Measurements from ENCODE around the gene BTN1A1.

Gene BTN1A1

DNA sequence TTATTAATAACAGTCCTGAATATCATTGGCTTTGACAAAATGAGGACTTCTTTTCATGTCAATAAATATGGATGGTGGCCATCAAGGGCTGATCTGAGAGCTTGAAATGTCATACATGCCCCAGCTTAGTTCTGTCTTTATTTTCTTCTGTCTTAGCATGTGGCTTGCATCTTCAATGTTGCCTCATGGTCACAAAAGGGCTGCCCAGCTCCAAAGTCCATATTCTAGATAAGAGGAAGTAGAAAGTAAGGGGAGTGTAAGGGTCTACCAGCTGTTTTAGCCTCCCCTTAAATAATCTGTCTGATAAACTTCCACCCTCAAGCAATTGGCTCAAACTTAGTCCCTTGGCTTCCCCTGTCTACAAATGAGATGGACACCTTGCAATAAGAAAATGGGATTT, 28.1 kb upstream of the BTN1A1 start:
- DNase-seq (ENCODE audit: low read depth) = no peak
- TF ChIP-seq, protein P1, sequence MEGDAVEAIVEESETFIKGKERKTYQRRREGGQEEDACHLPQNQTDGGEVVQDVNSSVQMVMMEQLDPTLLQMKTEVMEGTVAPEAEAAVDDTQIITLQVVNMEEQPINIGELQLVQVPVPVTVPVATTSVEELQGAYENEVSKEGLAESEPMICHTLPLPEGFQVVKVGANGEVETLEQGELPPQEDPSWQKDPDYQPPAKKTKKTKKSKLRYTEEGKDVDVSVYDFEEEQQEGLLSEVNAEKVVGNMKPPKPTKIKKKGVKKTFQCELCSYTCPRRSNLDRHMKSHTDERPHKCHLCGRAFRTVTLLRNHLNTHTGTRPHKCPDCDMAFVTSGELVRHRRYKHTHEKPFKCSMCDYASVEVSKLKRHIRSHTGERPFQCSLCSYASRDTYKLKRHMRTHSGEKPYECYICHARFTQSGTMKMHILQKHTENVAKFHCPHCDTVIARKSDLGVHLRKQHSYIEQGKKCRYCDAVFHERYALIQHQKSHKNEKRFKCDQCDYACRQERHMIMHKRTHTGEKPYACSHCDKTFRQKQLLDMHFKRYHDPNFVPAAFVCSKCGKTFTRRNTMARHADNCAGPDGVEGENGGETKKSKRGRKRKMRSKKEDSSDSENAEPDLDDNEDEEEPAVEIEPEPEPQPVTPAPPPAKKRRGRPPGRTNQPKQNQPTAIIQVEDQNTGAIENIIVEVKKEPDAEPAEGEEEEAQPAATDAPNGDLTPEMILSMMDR (conservative IDR thresholded peaks at IDR 0.05; ENCODE audit: low read depth, low read length) = no peak
- H3K4me3 ChIP-seq (ENCODE audit: low read length) = no peak overlapping the region

DNA sequence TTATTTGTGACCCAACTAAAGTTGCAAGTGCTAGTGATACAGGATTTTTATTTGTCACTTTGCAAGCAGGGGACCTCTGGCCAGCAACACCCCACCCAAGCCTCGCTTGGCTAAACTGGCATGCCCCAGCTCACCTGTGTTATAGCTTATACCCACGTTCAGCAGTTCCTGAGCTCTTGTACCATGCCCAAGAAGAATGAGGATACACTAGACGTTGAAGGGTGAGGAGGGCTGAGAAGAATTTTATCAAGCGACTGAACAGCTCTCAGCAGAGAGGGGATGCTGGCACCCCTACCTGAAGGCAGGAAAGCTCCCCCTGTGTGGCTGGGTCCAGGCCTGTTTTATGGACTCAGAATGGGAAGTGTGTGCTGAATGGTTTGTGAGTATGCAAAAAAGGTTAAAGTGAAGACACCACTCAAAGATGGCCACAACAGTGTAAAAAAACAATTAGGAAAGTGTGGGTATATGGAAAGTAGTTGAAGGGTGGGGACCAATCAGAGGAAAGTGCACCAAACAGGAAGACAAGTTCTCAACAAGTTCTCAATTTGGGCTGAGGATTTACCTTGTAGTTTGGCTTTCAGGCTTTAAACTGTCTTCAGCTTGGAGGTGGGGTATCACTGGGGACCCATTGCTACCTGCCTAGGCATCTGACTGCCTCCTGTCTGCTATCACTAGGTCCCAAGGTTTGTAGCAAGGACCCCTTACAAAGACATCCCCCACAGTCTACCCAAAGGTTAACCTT, 27.4 kb upstream of the BTN1A1 start:
- DNase-seq (ENCODE audit: low read depth) = no peak
- no peak overlapping the region for H3K4me3 ChIP-seq (ENCODE audit: low read length)
- TF ChIP-seq, protein P1 (conservative IDR thresholded peaks at IDR 0.05; ENCODE audit: low read depth, low read length) = no peak

DNA sequence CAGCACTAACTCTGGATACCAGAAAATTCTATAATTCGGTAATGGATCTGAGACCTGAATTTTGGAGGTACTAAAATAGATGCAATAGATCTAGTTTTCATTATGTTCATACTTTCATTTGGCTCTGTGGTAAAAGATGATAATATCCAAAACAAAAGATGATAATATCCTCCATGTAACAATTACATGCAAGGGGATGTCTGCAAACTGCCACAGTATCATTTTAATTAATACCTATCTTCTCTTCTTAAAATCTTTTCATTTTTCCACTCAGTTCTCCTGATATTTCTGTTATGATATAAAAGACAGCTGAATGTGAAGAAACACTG, 26.7 kb upstream of the BTN1A1 start:
- H3K4me3 ChIP-seq (ENCODE audit: low read length) = peak overlapping the region; percentile 54
- DNase-seq (ENCODE audit: low read depth) = no peak
- TF ChIP-seq, protein P1 (conservative IDR thresholded peaks at IDR 0.05; ENCODE audit: low read depth, low read length) = no peak

DNA sequence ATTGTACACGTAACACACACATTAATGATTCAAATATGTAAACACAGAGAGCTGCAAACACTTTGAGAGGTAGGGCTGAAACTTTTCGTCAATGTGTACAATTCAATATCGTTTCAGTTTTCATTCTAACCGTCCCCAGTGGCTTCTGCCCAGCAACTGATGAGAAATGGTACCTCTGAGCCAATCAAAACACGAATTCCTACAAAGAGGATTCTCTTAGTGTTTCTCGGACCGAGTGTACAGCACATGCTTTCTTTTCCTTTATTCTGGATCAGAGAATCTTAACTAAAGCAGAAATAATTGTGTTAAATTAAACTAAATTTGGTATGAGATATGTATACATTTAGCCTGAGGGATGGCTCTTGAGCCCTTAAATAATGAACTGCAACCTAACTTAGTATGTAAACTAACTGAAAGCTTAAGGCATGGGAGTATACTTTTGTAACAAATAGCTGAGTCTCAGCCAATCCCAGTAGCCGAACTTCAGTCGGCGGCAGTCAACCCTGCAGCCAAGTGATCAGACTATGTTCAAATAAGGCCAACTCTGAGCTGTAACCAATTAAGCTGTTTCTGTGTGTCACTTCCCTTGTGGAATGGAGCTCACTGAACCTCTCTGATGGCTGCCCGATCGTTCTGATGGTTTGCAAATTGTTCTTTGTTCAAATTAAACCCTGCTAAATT, 26.2 kb upstream of the BTN1A1 start:
- TF ChIP-seq, protein P1 (conservative IDR thresholded peaks at IDR 0.05; ENCODE audit: low read depth, low read length) = no peak
- DNase-seq (ENCODE audit: low read depth) = peak; percentile 84
- peak overlapping the region; percentile 54 for H3K4me3 ChIP-seq (ENCODE audit: low read length)

DNA sequence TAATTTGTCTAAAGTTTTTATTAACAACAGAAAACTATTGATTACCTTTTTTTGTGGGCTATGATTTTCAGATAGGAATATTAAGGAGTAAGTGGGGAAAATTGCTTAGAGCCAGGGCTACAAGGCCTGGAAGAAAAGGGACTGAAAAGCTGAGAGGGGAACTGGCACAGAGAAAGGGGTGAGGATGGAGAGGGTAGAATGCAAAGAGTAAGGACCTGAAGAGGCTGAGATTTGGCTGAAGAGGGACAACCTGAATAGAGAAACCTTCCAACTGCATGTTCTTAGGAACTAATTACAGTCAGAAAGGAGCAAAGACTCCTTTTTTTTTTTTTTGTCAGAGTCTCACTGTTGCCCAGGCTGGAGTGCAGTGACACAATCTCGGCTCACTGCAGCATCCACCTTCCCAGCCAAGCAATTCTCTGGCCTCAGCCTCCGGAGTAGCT, 25.6 kb upstream of the BTN1A1 start:
- TF ChIP-seq, protein P1 (conservative IDR thresholded peaks at IDR 0.05; ENCODE audit: low read depth, low read length) = no peak
- no peak for DNase-seq (ENCODE audit: low read depth)
- H3K4me3 ChIP-seq (ENCODE audit: low read length) = peak overlapping the region; percentile 54

DNA sequence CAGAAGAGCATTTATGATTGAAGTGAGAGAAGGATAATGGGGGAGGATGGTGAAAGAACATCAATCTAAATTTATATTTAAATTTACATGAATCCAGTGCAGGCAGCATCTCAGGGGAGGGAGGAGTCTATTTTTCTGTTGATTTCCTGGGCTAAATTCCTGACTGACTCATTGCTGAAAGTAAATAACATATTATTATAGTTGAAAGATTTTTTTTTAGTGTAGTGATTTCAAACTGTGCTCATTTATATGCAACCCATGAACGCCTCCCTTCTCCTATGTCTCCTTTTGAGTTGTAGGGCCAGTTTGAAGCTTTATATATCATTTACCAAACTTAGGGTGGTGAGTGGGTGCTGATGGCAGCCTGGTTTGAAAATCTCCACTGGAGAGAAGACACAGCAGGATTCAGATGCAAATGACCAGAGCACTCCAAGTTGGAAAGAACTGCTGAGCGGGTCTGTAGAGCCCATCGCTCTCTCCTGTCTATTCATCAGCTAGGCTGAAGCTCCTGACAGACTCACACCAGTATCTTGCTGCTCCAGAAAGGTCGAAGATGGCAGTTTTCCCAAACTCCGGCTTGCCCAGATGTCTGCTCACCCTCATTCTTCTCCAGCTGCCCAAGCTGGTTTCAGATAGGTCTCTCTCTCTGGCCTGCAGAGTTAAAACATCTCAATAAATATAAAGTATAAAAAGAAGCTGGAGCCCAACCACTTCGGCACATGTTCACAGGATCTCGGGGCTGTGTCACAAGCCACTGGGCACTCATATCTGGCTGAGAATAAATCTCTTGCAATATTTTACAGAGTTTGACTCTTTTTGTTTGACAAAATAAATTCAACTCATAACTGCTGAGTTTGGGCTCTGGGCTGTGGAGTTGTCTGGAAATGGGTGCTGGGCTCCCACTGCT, 24.0 kb upstream of the BTN1A1 start:
- no peak overlapping the region for H3K4me3 ChIP-seq (ENCODE audit: low read length)
- TF ChIP-seq, protein P1 (conservative IDR thresholded peaks at IDR 0.05; ENCODE audit: low read depth, low read length) = no peak
- DNase-seq (ENCODE audit: low read depth) = no peak
